ENCODE measurements around the gene FAM32A.
A peak's percentile ranks its signal among the peaks of the same experiment; 100 is the strongest.

The FAM32A gene

GRCh38 chr19:16199275-16199932 is 14.2 kb downstream of the FAM32A start:
- DNase-seq (ENCODE audit: low spot score in 2 of 2) (no peak), ATAC-seq (replicated peaks; ENCODE audit: extremely low read depth, poor library complexity, severe bottlenecking) (no peak)
- peak overlapping the region; percentile 78 for H3K4me3 Mint-ChIP-seq
- peaks cover 27% of the 10 kb centered on the region for H3K36me3 Mint-ChIP-seq (ENCODE audit: insufficient read depth)
- no peaks in the 10 kb centered on the region for H3K9me3 Mint-ChIP-seq
- peaks cover 55% of the 10 kb centered on the region for H3K4me1 Mint-ChIP-seq
- H3K27me3 Mint-ChIP-seq, result no peaks in the 10 kb centered on the region
- H3K27ac Mint-ChIP-seq (ENCODE audit: low read depth), result peak overlapping the region; percentile 49

GRCh38 chr19:16200038-16201010 is 15.1 kb downstream of the FAM32A start:
- Mint-ChIP-seq H3K9me3 (no peaks in the 10 kb centered on the region), H3K4me3 (peak overlapping the region; percentile 34), H3K36me3 (ENCODE audit: insufficient read depth) (peaks cover 31% of the 10 kb centered on the region), H3K27me3 (no peaks in the 10 kb centered on the region), H3K4me1 (peaks cover 55% of the 10 kb centered on the region), H3K27ac (ENCODE audit: low read depth) (peak overlapping the region; percentile 39)
- ATAC-seq (replicated peaks; ENCODE audit: extremely low read depth, poor library complexity, severe bottlenecking) (no peak), DNase-seq (ENCODE audit: low spot score in 2 of 2) (no peak)

GRCh38 chr19:16201011-16201391 is 15.8 kb downstream of the FAM32A start:
- peaks cover 33% of the 10 kb centered on the region for H3K36me3 Mint-ChIP-seq (ENCODE audit: insufficient read depth)
- no peak for ATAC-seq (replicated peaks; ENCODE audit: extremely low read depth, poor library complexity, severe bottlenecking)
- no peaks in the 10 kb centered on the region for H3K27me3 Mint-ChIP-seq
- H3K4me3 Mint-ChIP-seq, result peak overlapping the region; percentile 34
- peak overlapping the region; percentile 39 for H3K27ac Mint-ChIP-seq (ENCODE audit: low read depth)
- H3K9me3 Mint-ChIP-seq, result no peaks in the 10 kb centered on the region
- H3K4me1 Mint-ChIP-seq, result peaks cover 55% of the 10 kb centered on the region
- no peak for DNase-seq (ENCODE audit: low spot score in 2 of 2)

- no peaks in the 10 kb centered on the region for H3K27me3 Mint-ChIP-seq
- DNase-seq (ENCODE audit: low spot score in 2 of 2) (no peak), ATAC-seq (replicated peaks; ENCODE audit: extremely low read depth, poor library complexity, severe bottlenecking) (no peak)
- H3K36me3 Mint-ChIP-seq (ENCODE audit: insufficient read depth), result peaks cover 36% of the 10 kb centered on the region
- H3K4me1 Mint-ChIP-seq, result peaks cover 60% of the 10 kb centered on the region
- H3K9me3 Mint-ChIP-seq, result no peaks in the 10 kb centered on the region
- H3K4me3 Mint-ChIP-seq, result no peak overlapping the region
- H3K27ac Mint-ChIP-seq (ENCODE audit: low read depth), result peak overlapping the region; percentile 75
These were observed 17.4 kb downstream of the FAM32A start for GRCh38 chr19:16202320-16203255.

- no peaks in the 10 kb centered on the region for H3K27me3 Mint-ChIP-seq
- no peak overlapping the region for H3K4me3 Mint-ChIP-seq
- DNase-seq (ENCODE audit: low spot score in 2 of 2), result no peak
- H3K4me1 Mint-ChIP-seq, result peaks cover 57% of the 10 kb centered on the region
- H3K9me3 Mint-ChIP-seq, result no peaks in the 10 kb centered on the region
- peaks cover 32% of the 10 kb centered on the region for H3K36me3 Mint-ChIP-seq (ENCODE audit: insufficient read depth)
- peak overlapping the region; percentile 75 for H3K27ac Mint-ChIP-seq (ENCODE audit: low read depth)
- ATAC-seq (replicated peaks; ENCODE audit: extremely low read depth, poor library complexity, severe bottlenecking), result no peak
These were observed 18.2 kb downstream of the FAM32A start for GRCh38 chr19:16203256-16204004.

- no peak overlapping the region for H3K4me3 Mint-ChIP-seq
These were observed 18.7 kb downstream of the FAM32A start for GRCh38 chr19:16204005-16204294.

GRCh38 chr19:16205205-16206045 is 20.2 kb downstream of the FAM32A start:
- ATAC-seq (replicated peaks; ENCODE audit: extremely low read depth, poor library complexity, severe bottlenecking), result no peak
- no peak for DNase-seq (ENCODE audit: low spot score in 2 of 2)
- Mint-ChIP-seq H3K27me3 (no peaks in the 10 kb centered on the region), H3K9me3 (no peaks in the 10 kb centered on the region), H3K4me3 (no peak overlapping the region), H3K4me1 (peaks cover 40% of the 10 kb centered on the region), H3K27ac (ENCODE audit: low read depth) (no peak overlapping the region), H3K36me3 (ENCODE audit: insufficient read depth) (peaks cover 38% of the 10 kb centered on the region)

More at GRCh38 chr19:16204005-16204294, 18.7 kb downstream of the FAM32A start:
- H3K27me3 Mint-ChIP-seq, result no peaks in the 10 kb centered on the region
- no peak for ATAC-seq (replicated peaks; ENCODE audit: extremely low read depth, poor library complexity, severe bottlenecking)
- H3K36me3 Mint-ChIP-seq (ENCODE audit: insufficient read depth), result peaks cover 34% of the 10 kb centered on the region
- no peak for DNase-seq (ENCODE audit: low spot score in 2 of 2)
- peaks cover 52% of the 10 kb centered on the region for H3K4me1 Mint-ChIP-seq
- H3K9me3 Mint-ChIP-seq, result no peaks in the 10 kb centered on the region
- H3K27ac Mint-ChIP-seq (ENCODE audit: low read depth), result peak overlapping the region; percentile 75

- Mint-ChIP-seq H3K4me1 (peaks cover 39% of the 10 kb centered on the region), H3K27ac (ENCODE audit: low read depth) (no peak overlapping the region), H3K4me3 (no peak overlapping the region), H3K9me3 (no peaks in the 10 kb centered on the region), H3K36me3 (ENCODE audit: insufficient read depth) (peaks cover 38% of the 10 kb centered on the region), H3K27me3 (no peaks in the 10 kb centered on the region)
- no peak for DNase-seq (ENCODE audit: low spot score in 2 of 2)
- no peak for ATAC-seq (replicated peaks; ENCODE audit: extremely low read depth, poor library complexity, severe bottlenecking)
These were observed 20.9 kb downstream of the FAM32A start for GRCh38 chr19:16206046-16206605.

GRCh38 chr19:16206637-16207036 is 21.4 kb downstream of the FAM32A start:
- no peak for ATAC-seq (replicated peaks; ENCODE audit: extremely low read depth, poor library complexity, severe bottlenecking)
- H3K27ac Mint-ChIP-seq (ENCODE audit: low read depth), result no peak overlapping the region
- H3K36me3 Mint-ChIP-seq (ENCODE audit: insufficient read depth), result peaks cover 36% of the 10 kb centered on the region
- no peak overlapping the region for H3K4me3 Mint-ChIP-seq
- no peaks in the 10 kb centered on the region for H3K27me3 Mint-ChIP-seq
- no peak for DNase-seq (ENCODE audit: low spot score in 2 of 2)
- H3K9me3 Mint-ChIP-seq, result no peaks in the 10 kb centered on the region
- H3K4me1 Mint-ChIP-seq, result peaks cover 34% of the 10 kb centered on the region

- peaks cover 37% of the 10 kb centered on the region for H3K4me1 Mint-ChIP-seq
- H3K27me3 Mint-ChIP-seq, result no peaks in the 10 kb centered on the region
- H3K4me3 Mint-ChIP-seq, result no peak overlapping the region
- H3K9me3 Mint-ChIP-seq, result no peaks in the 10 kb centered on the region
- no peak for DNase-seq (ENCODE audit: low spot score in 2 of 2)
- ATAC-seq (replicated peaks; ENCODE audit: extremely low read depth, poor library complexity, severe bottlenecking), result no peak
- peaks cover 39% of the 10 kb centered on the region for H3K36me3 Mint-ChIP-seq (ENCODE audit: insufficient read depth)
- H3K27ac Mint-ChIP-seq (ENCODE audit: low read depth), result no peak overlapping the region
These were observed 21.9 kb downstream of the FAM32A start for GRCh38 chr19:16207063-16207462.

GRCh38 chr19:16207490-16208025 is 22.3 kb downstream of the FAM32A start:
- no peaks in the 10 kb centered on the region for H3K27me3 Mint-ChIP-seq
- peak overlapping the region; percentile 73 for H3K27ac Mint-ChIP-seq (ENCODE audit: low read depth)
- peaks cover 38% of the 10 kb centered on the region for H3K36me3 Mint-ChIP-seq (ENCODE audit: insufficient read depth)
- peaks cover 37% of the 10 kb centered on the region for H3K4me1 Mint-ChIP-seq
- ATAC-seq (replicated peaks; ENCODE audit: extremely low read depth, poor library complexity, severe bottlenecking) (no peak), DNase-seq (ENCODE audit: low spot score in 2 of 2) (no peak)
- H3K9me3 Mint-ChIP-seq, result no peaks in the 10 kb centered on the region
- no peak overlapping the region for H3K4me3 Mint-ChIP-seq

Measured in central memory CD8-positive, alpha-beta T cell (primary cell).